OCI-LY3 (cell line): ENCODE data around the gene ABCC5.
A peak's percentile ranks its signal among the peaks of the same experiment; 100 is the strongest.

Experiments used
- H2AFZ ChIP-seq: fragments of 200-600, 300-600 bp; shearing (Covaris generic); 2 replicates; pipeline ENCODE4 v1.6.0; 2014; ENCODE audit warnings: antibody characterized with exemption, low read depth, low read length
- H3K27ac ChIP-seq: fragments of 200-600, 300-600 bp; sonication (generic); 2 replicates; pipeline ENCODE4 v1.5.1; 2014; ENCODE audit warnings: mild to moderate bottlenecking, low read length, moderate library complexity, mixed read lengths
- H3K27me3 ChIP-seq: fragments of 200-600, 300-600 bp; sonication (generic); 2 replicates; pipeline ENCODE4 v1.6.1; 2014; ENCODE audit warnings: low read depth, low read length, mixed read lengths
- H3K36me3 ChIP-seq: fragments of 200-600, 300-600 bp; sonication (generic); replicated peaks from 2 replicates; pipeline ENCODE3; 2014; ENCODE audit warnings: low read depth, low read length, mixed read lengths
- H3K4me1 ChIP-seq: fragments of 300-600, 200-600 bp; sonication (generic); 2 replicates; pipeline ENCODE4 v1.6.1; 2014; ENCODE audit warnings: low read length, mixed read lengths
- H3K4me2 ChIP-seq: fragments of 200-600, 300-600 bp; sonication (generic); 2 replicates; pipeline ENCODE4 v1.6.1; 2014; ENCODE audit warnings: low read length, mixed read lengths
- H3K4me3 ChIP-seq: fragments of 300-600, 200-600 bp; sonication (generic); 2 replicates; pipeline ENCODE4 v1.5.1; 2014; ENCODE audit warnings: antibody characterized with exemption, mild to moderate bottlenecking, low read length, moderate library complexity
- H3K79me2 ChIP-seq: fragments of 300-600, 200-600 bp; shearing (Covaris generic); 2 replicates; pipeline ENCODE4 v1.6.1; 2014; ENCODE audit warnings: mild to moderate bottlenecking, low read length, mixed read lengths
- H3K9ac ChIP-seq: fragments of 300-600, 200-600 bp; shearing (Covaris generic); 2 replicates; pipeline ENCODE4 v1.6.0; 2014; ENCODE audit warnings: mild to moderate bottlenecking, low read length, moderate library complexity
- H3K9me3 ChIP-seq: fragments of 200-600, 300-600 bp; shearing (Covaris generic); 2 replicates; pipeline ENCODE4 v1.6.1; 2014; ENCODE audit warnings: low read length, mixed read lengths; ENCODE audit not compliant: insufficient read depth
- H4K20me1 ChIP-seq: fragments of 200-600, 300-600 bp; sonication (generic); 2 replicates; pipeline ENCODE4 v1.6.1; 2016; ENCODE audit warnings: low read length, mixed read lengths; ENCODE audit not compliant: insufficient read depth
- CTCF ChIP-seq: fragments of 200-600, 300-600 bp; sonication (generic); IDR thresholded peaks from 2 replicates; pipeline ENCODE4 v1.5.1; 2014; ENCODE audit warnings: antibody characterized with exemption, low read length, low read depth
- EZH2phosphoT487 ChIP-seq: fragments of 200-600 bp; shearing (Covaris generic); IDR thresholded peaks from 2 replicates; pipeline ENCODE4 v1.6.1; 2018; ENCODE audit warnings: antibody characterized with exemption, mixed run types, low read depth

Gene ABCC5

GRCh38 chr3:184005941-184006507 lies 11.7 kb downstream of the ABCC5 start:
- peak overlapping the region; percentile 4 for H3K4me3 ChIP-seq
- 0 out of 2 replicates have a peak overlapping the region, but pooled peaks have one; percentile 56 for H2AFZ ChIP-seq
- H3K27me3 ChIP-seq = no peaks in the 10 kb centered on the region
- 0 out of 2 replicates have a peak overlapping the region, but pooled peaks have one; percentile 4 for H3K9ac ChIP-seq
- H3K4me1 ChIP-seq = peaks cover 23% of the 10 kb centered on the region
- TF ChIP-seq EZH2phosphoT487 = no peak
- no peak for TF ChIP-seq CTCF
- H4K20me1 ChIP-seq = no peaks in the 10 kb centered on the region
- H3K27ac ChIP-seq = no peak overlapping the region
- peak overlapping the region; percentile 56 for H3K4me2 ChIP-seq
- H3K36me3 ChIP-seq = no peaks in the 10 kb centered on the region
- no peaks in the 10 kb centered on the region for H3K79me2 ChIP-seq
- no peaks in the 10 kb centered on the region for H3K9me3 ChIP-seq

GRCh38 chr3:184004476-184004875 lies 13.2 kb downstream of the ABCC5 start:
- no peak overlapping the region for H3K27ac ChIP-seq
- no peak overlapping the region for H3K4me3 ChIP-seq
- no peaks in the 10 kb centered on the region for H3K79me2 ChIP-seq

DNA sequence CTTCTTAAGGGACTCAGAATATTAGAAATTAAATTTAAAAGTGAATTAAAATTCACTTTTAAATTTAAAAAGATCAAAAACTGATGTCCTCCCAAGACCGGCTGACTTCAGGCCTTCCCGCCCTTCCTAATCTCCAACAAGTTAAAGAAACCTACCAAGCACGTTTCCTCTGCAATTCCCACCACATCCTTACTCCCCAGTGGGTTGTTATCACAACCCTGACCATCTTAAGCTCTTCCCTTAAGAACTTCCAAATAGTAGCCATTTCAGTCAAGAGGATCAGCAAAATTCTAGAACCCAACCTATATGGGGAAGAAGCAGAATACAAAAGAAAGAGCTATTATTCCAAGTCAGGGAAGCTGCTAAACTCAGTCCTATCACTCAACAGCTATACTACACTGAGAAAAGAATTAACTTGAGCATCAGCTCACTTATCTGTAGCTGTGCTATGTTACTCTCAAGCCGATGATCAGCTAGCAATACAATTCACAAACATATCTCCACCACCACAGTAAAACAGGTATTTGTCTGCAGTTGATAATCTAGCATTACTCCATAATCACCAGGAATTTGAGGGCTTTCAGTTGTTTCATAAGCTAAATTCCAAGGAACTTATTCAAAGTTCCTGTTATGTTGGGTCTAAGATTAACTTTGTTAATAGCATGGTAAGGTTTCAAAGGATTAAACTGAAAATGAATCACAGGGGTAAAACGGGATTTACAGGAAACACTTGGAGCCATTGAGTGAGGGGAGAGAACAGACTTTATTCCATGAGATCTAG lies 14.3 kb downstream of the ABCC5 start:
- Histone ChIP-seq H3K36me3 (no peaks in the 10 kb centered on the region), H3K9ac (no peak overlapping the region), H2AFZ (no peak overlapping the region), H3K27ac (no peak overlapping the region), H3K9me3 (no peaks in the 10 kb centered on the region), H3K4me2 (no peak overlapping the region), H4K20me1 (no peaks in the 10 kb centered on the region), H3K4me3 (no peak overlapping the region), H3K4me1 (peaks cover 24% of the 10 kb centered on the region), H3K79me2 (no peaks in the 10 kb centered on the region), H3K27me3 (no peaks in the 10 kb centered on the region)
- no peak for TF ChIP-seq EZH2phosphoT487

More at GRCh38 chr3:184004476-184004875, 13.2 kb downstream of the ABCC5 start:
- Histone ChIP-seq H3K9me3 (no peaks in the 10 kb centered on the region), H3K4me1 (peaks cover 23% of the 10 kb centered on the region), H3K4me2 (no peak overlapping the region), H4K20me1 (no peaks in the 10 kb centered on the region), H3K36me3 (no peaks in the 10 kb centered on the region), H3K9ac (no peak overlapping the region), H2AFZ (no peak overlapping the region), H3K27me3 (no peaks in the 10 kb centered on the region)
- TF ChIP-seq CTCF = no peak
- TF ChIP-seq EZH2phosphoT487 = no peak

DNA sequence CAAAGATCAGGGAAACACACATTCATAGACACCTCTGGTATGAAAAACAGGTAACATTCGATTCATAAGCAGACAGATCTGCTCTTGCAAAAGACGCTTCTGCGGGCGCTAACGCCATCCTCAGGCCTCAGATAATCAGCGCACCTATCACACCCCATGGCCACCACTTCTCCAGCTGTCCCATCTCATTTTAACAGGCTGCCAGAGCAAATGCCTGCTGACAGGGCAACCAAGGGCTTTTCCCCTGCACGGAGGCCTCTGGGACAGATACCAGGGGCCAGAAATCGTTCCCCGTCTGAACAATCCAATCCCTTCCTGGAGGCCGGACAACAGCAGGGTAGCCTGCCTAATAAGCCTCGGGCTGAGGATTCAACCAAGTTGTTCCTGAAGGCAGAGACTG lies 15.2 kb downstream of the ABCC5 start:
- Histone ChIP-seq H3K9ac (no peak overlapping the region), H3K27ac (no peak overlapping the region), H3K79me2 (no peaks in the 10 kb centered on the region), H3K4me3 (no peak overlapping the region), H3K36me3 (no peaks in the 10 kb centered on the region), H3K27me3 (no peaks in the 10 kb centered on the region), H3K4me2 (no peak overlapping the region), H4K20me1 (no peaks in the 10 kb centered on the region), H3K4me1 (peaks cover 20% of the 10 kb centered on the region), H2AFZ (no peak overlapping the region), H3K9me3 (no peaks in the 10 kb centered on the region)
- no peak for TF ChIP-seq EZH2phosphoT487
- TF ChIP-seq CTCF = no peak
